AG09309 (cell line): ENCODE data around the gene NCLN.
"Not testable (repeated sequence)": the region's sequence is repeated elsewhere in the genome, so short reads cannot be mapped to it uniquely, and the experiment has no call there.

Source experiments
- DNase-seq: peaks from one replicate; pipeline ENCODE4 v3.0.0-alpha.2; 2010; ENCODE audit warnings: low read depth
- H3K4me3 ChIP-seq: 2 replicates; pipeline ENCODE4 v1.5.1; 2011; ENCODE audit warnings: mild to moderate bottlenecking, low read depth, low read length, moderate library complexity; ENCODE audit not compliant: control insufficient read depth
- TF ChIP-seq, protein P1 (sequence below): IDR thresholded peaks from 2 replicates; pipeline ENCODE4 v1.5.1; 2011; ENCODE audit warnings: mild to moderate bottlenecking, low read depth, low read length, inconsistent platforms; ENCODE audit not compliant: insufficient read depth, control insufficient read depth; ENCODE audit errors: missing control alignments

NCLN gene

DNA sequence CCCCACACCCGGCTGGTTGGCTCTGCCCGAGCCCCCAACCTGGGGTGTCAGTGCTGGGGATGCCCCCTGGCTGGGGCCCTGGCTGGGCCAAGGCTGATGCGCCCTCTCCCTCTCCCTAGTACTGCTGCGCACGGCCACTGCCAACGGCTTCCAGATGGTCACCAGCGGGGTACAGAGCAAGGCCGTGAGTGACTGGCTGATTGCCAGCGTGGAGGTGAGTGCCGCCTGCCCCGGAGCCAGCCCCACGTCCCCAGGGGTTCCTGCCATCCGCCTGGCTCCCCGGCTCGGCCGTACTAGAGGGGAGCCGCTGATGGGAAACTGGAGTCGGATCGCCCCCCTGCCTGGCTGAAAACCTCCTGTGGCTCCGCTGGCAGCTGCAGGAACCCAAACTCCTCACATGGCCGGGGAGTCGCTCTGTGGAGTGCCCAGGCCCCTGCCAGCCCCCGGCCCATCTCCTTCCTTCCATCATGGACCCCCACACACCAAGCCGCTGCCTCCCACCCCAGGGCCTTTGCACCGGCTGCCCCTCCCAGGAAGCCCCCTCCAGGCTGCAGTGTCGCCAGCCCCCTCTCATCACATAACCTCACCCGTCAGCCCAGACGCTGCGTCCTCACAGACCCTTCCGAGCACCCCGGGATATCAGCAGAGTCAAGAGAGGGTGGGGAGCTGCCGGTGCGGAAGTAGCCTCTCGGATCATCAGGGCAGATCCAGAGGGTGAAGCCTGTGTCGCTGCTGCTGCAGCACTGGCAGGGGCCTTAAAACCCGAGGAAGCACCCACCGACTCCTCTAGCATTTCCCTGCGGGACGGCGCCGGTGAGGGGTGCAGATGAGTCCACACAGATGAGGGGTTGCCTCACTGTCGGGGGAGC is 10.6 kb downstream of the NCLN start:
- no peak overlapping the region for H3K4me3 ChIP-seq
- TF ChIP-seq, protein P1, sequence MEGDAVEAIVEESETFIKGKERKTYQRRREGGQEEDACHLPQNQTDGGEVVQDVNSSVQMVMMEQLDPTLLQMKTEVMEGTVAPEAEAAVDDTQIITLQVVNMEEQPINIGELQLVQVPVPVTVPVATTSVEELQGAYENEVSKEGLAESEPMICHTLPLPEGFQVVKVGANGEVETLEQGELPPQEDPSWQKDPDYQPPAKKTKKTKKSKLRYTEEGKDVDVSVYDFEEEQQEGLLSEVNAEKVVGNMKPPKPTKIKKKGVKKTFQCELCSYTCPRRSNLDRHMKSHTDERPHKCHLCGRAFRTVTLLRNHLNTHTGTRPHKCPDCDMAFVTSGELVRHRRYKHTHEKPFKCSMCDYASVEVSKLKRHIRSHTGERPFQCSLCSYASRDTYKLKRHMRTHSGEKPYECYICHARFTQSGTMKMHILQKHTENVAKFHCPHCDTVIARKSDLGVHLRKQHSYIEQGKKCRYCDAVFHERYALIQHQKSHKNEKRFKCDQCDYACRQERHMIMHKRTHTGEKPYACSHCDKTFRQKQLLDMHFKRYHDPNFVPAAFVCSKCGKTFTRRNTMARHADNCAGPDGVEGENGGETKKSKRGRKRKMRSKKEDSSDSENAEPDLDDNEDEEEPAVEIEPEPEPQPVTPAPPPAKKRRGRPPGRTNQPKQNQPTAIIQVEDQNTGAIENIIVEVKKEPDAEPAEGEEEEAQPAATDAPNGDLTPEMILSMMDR, result no peak
- DNase-seq, result no peak

DNA sequence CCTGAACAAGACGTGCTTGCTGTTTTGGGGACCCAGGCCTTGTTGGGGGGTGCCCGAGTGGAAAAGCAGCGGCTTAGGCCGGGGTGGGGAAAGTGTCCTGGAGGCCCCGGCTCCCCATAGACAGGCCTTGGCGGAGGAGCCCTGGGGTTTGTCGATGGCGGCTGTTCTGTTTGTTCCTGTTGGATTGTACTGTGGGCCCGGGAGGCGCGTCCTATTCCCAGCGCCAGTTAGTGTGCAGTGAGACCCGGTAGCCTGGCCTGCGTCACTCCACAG is 11.1 kb downstream of the NCLN start:
- DNase-seq, result no peak
- TF ChIP-seq, protein P1, result no peak
- H3K4me3 ChIP-seq, result no peak overlapping the region

DNA sequence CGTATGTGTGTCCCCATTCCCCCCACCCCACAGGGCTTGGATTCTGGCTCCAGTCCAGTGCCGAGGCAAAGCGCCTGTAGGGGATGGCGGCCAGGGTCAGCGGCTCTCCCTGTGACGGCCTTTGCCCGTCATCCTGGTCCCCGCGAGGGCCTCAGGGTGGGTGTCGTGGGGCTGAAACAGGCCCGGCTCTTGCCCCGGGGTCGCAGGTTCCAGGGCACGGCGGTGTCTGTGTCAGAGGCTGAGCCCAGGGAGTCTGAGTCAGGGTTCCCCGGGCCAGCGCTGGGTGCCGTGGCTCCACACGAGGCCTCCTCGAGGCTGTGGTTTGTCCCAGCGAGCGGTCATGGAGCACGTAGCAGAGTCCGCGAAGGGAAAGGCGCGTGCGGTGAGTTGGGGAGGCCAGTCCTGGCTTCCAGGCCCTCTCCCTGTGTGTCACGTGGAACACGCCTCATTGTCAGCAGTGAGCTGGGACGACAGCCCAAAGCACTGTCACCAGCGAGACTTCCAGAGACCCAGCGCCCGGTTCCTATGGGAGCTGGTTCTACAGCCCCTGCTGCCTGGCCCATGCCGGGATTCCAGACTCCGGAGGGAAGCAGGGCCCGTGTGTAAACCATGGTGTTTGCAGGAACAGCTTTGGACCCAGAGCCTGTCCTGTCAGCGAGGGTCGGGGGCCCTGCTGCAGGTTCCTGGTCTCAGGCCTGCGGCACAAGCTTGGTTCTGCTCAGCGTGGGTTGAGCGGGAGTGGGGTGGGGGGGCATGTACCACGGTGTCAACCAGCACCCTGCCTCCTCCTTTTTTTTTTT is 13.4 kb downstream of the NCLN start:
- no peak overlapping the region for H3K4me3 ChIP-seq
- no peak for DNase-seq
- TF ChIP-seq, protein P1, result no peak

DNA sequence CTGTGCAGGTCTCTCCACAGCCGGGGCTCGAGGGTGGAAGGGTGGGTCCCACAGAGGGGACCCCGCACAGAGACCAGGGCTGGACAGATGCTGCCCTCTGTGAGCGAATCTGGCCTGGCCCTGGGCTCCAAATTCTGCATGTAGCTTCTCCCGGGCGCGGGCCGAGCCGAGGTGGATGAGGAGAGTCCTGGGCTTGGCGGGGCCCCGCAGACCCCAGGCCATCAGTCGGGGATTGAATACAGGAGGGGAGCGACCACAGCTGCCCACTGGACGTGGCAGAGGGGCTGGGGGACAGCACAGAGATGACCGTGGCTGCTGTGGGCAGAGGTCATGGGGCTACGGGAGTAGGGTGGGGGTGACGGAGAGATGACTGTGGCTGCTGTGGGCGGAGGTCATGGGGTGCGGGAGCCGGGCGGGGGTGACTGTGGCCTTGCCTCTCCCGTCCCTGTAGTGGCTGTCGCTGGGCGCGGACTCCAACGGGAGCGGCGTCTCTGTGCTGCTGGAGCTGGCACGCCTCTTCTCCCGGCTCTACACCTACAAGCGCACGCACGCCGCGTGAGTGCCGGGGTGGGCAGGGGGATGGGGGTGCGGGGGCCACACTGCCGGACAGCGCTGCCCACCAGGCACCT is 15.5 kb downstream of the NCLN start:
- H3K4me3 ChIP-seq, result no peak overlapping the region
- no peak for DNase-seq
- TF ChIP-seq, protein P1, result no peak

DNA sequence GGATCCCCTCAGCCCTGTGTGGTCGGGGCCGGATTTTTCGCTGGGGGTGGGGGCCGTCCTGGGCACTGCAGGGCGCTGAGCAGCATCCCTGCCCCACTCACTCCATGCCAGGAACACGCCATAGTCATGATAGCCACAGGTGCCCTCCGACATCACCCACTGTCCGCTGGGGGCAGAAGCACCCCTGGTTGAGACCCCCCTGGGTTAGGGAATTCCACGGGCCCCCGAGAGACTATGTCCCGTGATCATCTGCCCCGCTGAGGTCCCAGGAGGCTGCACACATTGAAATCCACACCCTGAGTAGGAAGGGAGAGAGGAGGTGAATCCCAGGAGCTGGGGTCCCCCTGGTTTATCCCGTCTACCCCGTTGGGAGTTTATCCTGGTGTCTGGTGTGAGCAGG is 16.2 kb downstream of the NCLN start:
- no peak for DNase-seq
- H3K4me3 ChIP-seq, result no peak overlapping the region
- TF ChIP-seq, protein P1, result no peak

DNA sequence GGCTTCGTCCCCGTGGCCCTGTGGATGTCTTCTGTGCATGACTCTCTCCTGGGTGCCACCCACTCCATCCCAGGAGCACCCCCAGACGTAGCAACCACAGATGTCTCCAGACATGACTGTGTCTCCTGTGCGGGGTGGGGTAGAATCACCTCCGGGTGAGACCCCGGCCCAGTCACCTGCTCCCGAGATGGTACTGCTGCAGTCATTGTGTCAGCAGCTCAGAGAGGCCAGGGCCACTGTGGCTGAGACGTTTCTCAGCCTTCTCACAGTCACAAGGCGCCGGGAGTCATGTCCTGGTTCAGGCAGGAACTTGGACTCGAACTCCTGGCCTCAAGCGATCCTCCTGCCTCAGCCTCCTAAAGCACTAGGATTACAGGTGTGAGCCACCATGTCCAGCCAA is 16.6 kb downstream of the NCLN start:
- no peak overlapping the region for H3K4me3 ChIP-seq
- TF ChIP-seq, protein P1, result no peak
- no peak for DNase-seq

DNA sequence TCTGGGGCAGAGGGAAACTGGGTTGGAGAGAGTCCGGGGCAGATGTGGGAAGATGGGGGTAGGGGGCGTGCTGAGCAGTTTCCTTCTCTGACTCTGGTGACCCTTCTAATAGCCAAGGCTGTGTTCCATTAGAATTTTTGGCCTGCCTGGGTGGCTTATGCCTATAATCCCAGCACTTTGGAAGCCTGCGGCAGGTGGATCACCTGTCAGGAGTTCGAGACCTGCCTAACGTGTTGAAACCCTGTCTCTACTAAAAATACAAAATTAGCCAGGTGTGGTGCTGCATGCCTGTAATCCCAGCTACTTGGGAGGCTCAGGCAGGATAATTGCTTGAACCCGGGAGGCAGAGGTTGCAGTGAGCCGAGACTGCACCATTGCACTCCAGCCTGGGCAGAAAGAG is 17.2 kb downstream of the NCLN start:
- H3K4me3 ChIP-seq, DNase-seq: not testable (repeated sequence)
